Measurements from ENCODE around the gene HOXA1.

The HOXA1 gene

GRCh38 chr7:27101957-27102580 is 6.3 kb upstream of the HOXA1 start:
- TF ChIP-seq, protein P1, sequence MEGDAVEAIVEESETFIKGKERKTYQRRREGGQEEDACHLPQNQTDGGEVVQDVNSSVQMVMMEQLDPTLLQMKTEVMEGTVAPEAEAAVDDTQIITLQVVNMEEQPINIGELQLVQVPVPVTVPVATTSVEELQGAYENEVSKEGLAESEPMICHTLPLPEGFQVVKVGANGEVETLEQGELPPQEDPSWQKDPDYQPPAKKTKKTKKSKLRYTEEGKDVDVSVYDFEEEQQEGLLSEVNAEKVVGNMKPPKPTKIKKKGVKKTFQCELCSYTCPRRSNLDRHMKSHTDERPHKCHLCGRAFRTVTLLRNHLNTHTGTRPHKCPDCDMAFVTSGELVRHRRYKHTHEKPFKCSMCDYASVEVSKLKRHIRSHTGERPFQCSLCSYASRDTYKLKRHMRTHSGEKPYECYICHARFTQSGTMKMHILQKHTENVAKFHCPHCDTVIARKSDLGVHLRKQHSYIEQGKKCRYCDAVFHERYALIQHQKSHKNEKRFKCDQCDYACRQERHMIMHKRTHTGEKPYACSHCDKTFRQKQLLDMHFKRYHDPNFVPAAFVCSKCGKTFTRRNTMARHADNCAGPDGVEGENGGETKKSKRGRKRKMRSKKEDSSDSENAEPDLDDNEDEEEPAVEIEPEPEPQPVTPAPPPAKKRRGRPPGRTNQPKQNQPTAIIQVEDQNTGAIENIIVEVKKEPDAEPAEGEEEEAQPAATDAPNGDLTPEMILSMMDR (conservative IDR thresholded peaks at IDR 0.05; ENCODE audit: low read depth, low read length): no peak
- no peak for DNase-seq (ENCODE audit: low read depth)
- no peak overlapping the region for H3K4me3 ChIP-seq (ENCODE audit: low read depth, low read length)

GRCh38 chr7:27101171-27101956 is 5.6 kb upstream of the HOXA1 start:
- TF ChIP-seq, protein P1 (conservative IDR thresholded peaks at IDR 0.05; ENCODE audit: low read depth, low read length): no peak
- no peak for DNase-seq (ENCODE audit: low read depth)
- H3K4me3 ChIP-seq (ENCODE audit: low read depth, low read length): no peak overlapping the region

- DNase-seq (ENCODE audit: low read depth): no peak
- no peak overlapping the region for H3K4me3 ChIP-seq (ENCODE audit: low read depth, low read length)
- TF ChIP-seq, protein P1 (conservative IDR thresholded peaks at IDR 0.05; ENCODE audit: low read depth, low read length): no peak
Observed at GRCh38 chr7:27100694-27101170, 4.9 kb upstream of the HOXA1 start.

DNA sequence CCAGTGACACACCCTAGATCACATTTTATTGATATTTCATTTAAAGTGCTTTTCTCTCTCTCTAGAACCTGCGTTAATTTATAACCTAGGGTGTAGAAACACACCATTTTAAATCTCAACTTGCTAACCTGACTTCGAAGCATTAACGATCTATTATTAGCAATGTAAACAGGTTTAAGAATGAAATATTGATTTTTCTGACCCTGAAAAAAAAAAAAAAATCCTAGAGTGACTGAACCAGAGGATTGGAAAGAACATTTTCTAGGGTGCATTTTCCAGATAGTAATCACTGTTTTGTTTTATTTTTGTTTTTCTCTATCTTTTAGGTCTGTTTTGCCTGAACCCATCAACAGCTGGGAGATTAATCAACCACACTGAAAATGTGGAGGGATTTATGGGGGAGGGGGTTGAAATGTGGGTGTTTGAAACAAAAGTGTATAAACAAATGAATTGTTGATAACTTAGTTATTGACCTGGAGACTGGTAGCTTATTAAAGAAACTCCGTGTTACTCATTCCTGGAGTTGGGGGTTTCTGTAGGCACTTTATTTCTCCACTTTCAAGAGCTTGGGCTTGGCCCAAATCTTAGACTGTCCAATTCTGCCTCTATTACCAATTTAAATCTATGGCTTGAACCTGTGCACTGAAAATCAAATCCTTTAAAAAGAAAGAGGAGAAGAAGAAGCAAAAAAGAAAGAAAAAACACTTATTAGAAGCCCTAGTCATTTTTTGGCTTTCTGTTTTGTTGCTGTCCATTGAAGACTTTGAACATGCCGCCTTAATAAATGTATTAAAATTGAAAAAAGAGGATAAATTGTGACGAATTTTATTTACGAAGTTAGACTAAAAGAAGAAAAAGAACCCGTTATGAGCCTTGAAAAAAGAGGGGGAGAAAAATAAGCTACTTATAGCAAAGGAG is 3.9 kb upstream of the HOXA1 start:
- DNase-seq (ENCODE audit: low read depth): no peak
- H3K4me3 ChIP-seq (ENCODE audit: low read depth, low read length): no peak overlapping the region
- TF ChIP-seq, protein P1 (conservative IDR thresholded peaks at IDR 0.05; ENCODE audit: low read depth, low read length): no peak

DNA sequence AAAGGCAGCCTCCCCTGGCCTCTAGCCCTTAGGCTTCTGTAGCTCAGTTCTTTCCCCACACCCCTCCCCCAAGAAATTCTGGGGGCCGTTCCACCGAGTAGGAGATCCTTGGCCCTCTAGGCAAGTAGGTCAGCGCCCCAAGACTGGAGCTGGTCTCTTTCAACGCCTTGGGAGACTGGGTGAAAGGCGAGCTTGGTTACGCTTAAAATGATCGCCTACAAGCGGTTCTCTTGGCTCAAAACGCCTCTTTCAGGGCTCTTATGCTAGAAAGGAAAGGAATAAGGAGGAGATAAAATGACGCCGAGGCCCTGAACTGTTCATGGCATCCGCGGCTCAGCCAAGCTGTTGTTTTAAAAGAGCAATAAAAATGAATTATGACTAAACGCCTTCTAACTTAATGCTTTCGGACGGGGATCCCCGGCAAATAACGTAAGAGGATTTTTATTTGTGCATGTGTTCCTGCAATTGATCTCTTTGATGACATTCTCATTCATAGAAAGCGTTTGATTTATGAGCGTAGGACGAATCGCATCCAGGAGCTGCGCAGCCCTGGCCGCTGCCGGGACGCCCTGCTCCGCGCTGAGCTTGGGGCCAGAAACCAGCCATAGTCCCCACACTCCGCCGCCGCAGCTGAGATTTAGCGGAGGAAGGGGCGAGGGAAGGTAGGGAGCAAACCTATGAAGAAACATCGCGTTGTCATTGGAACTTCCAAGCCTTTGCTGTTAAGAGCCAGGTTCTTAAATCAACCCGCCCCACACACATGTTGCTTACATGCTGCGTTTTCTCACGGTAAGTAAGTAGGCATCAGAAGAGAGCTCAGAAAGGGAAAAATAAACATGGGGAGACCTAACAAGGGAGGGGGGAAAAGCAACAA is 3.0 kb upstream of the HOXA1 start:
- no peak for DNase-seq (ENCODE audit: low read depth)
- no peak overlapping the region for H3K4me3 ChIP-seq (ENCODE audit: low read depth, low read length)
- TF ChIP-seq, protein P1 (conservative IDR thresholded peaks at IDR 0.05; ENCODE audit: low read depth, low read length): no peak

Data from choroid plexus epithelial cell (primary cell).